Natural killer cell (primary cell): ENCODE results near the gene GRID2. TPM values are rescaled to one million over a fixed set of nuclear protein-coding genes. Genes with fewer than 3 reads are reported as not detected.

Experiments used
- ATAC-seq, 3 donors: fragments of 150-1000 bp in 2 of 3; fragments of 200-7000 bp in 1 of 3; cut with Tn5 transposase; 1 replicate in 1 of 3; 2 replicates in 2 of 3; pipeline ENCODE4 v1.10.0; 2021; ENCODE audit warnings: mild to moderate bottlenecking in 2 of 3, moderate library complexity in 2 of 3
- DNase-seq, 2 donors: peaks; one replicate each; pipeline versions ENCODE4 v3.0.0 to v3.0.0-alpha.2; 2013 to 2021; ENCODE audit warnings: mixed read lengths in 1 of 2
- H3K27ac ChIP-seq: one replicate; pipeline ENCODE4 v1.5.1; 2013; ENCODE audit warnings: mild to moderate bottlenecking, low read length
- H3K27me3 ChIP-seq: one replicate; pipeline ENCODE4 v1.6.1; 2013; ENCODE audit warnings: low read length; ENCODE audit not compliant: control insufficient read depth, insufficient read depth
- H3K36me3 ChIP-seq: one replicate; pipeline ENCODE4 v1.6.1; 2013; ENCODE audit warnings: low read length; ENCODE audit not compliant: control insufficient read depth, insufficient read depth
- H3K4me1 ChIP-seq: one replicate; pipeline ENCODE4 v1.6.1; 2013; ENCODE audit warnings: low read length; ENCODE audit not compliant: control insufficient read depth, insufficient read depth
- H3K4me3 ChIP-seq: one replicate; pipeline ENCODE4 v1.5.1; 2013; ENCODE audit warnings: low read length
- H3K9me3 ChIP-seq: one replicate; pipeline ENCODE4 v1.6.1; 2013; ENCODE audit warnings: low read length; ENCODE audit not compliant: control insufficient read depth, insufficient read depth
- H3K27ac Mint-ChIP-seq, 2 donors: one replicate each; pipeline ENCODE4 v1.8.0; 2022; ENCODE audit warnings: mild to moderate bottlenecking in 2 of 2, mixed read lengths in 2 of 2, moderate library complexity in 1 of 2
- H3K27me3 Mint-ChIP-seq, 2 donors: one replicate each; pipeline ENCODE4 v1.8.0; 2022; ENCODE audit warnings: low read depth in 2 of 2, mixed read lengths in 2 of 2
- H3K36me3 Mint-ChIP-seq: one replicate; pipeline ENCODE4 v1.8.0; 2022; ENCODE audit warnings: mixed read lengths
- H3K4me1 Mint-ChIP-seq, 2 donors: one replicate each; pipeline ENCODE4 v1.8.0; 2022; ENCODE audit warnings: mixed read lengths in 2 of 2
- H3K4me3 Mint-ChIP-seq: one replicate; pipeline ENCODE4 v1.8.0; 2022; ENCODE audit warnings: mild to moderate bottlenecking, moderate library complexity, mixed read lengths
- H3K9me3 Mint-ChIP-seq, 2 donors: one replicate each; pipeline ENCODE4 v1.8.0; 2022; ENCODE audit warnings: mixed read lengths in 2 of 2
- CTCF ChIP-seq: fragments of 200-600 bp; IDR thresholded peaks from one replicate; pipeline ENCODE4 v1.8.0; 2022; ENCODE audit warnings: antibody characterized with exemption
- WGBS: methylation state at CpG from one replicate; pipeline ENCODE4 v1.1.7; 2013; ENCODE audit warnings: missing lambda C conversion rate; ENCODE audit not compliant: insufficient coverage; 5-methylcytosine and 5-hydroxymethylcytosine counted together
- intact Hi-C: fragments of 100-400 bp; cut with micrococcal nuclease; formaldehyde crosslinking; loops from one replicate; pipeline ENCODE4 v1.14.2; 2022
- total RNA-seq, 4 donors: library from RNA; stranded (reverse); fragments of 120-200 nt in 1 of 4; gene quantifications; one replicate each; pipeline versions ENCODE4 v1.2.3 to v1.2.4, GENCODE V29; 2013 to 2022

Gene GRID2
- total RNA-seq, 3 donors from 2014 or later (not counting 1 experiment from before 2014, with no cell fraction given), result not detected

GRCh38 chr4:93092765-93093164 lies 789.0 kb downstream of the GRID2 start:
- H3K9me3 Mint-ChIP-seq, result peaks cover 3 to 10% of the 10 kb centered on the region in 2 donors
- no peaks in the 10 kb centered on the region for H3K27me3 Mint-ChIP-seq
- no peak overlapping the region for H3K27ac ChIP-seq
- no peak overlapping the region for H3K4me3 ChIP-seq
- ATAC-seq (no peak), DNase-seq (no peak)
- intact Hi-C loops, result no loop called here
- H3K4me1 Mint-ChIP-seq, result no peaks in the 10 kb centered on the region
- no peaks in the 10 kb centered on the region for H3K4me1 ChIP-seq
- no peak overlapping the region for H3K27ac Mint-ChIP-seq
- no peaks in the 10 kb centered on the region for H3K27me3 ChIP-seq
- no peaks in the 10 kb centered on the region for H3K9me3 ChIP-seq
- no peaks in the 10 kb centered on the region for H3K36me3 Mint-ChIP-seq
- 95% methylated on average over 2 of the region's 2 CpGs for WGBS
- no peaks in the 10 kb centered on the region for H3K36me3 ChIP-seq
- no peak overlapping the region for H3K4me3 Mint-ChIP-seq
- TF ChIP-seq CTCF, result no peak

- Mint-ChIP-seq H3K4me3 (no peak overlapping the region), H3K27ac (no peak overlapping the region), H3K27me3 (no peaks in the 10 kb centered on the region), H3K9me3 (peaks cover 21 to 26% of the 10 kb centered on the region in 2 donors), H3K36me3 (peaks cover 9% of the 10 kb centered on the region), H3K4me1 (no peaks in the 10 kb centered on the region)
- Histone ChIP-seq H3K4me1 (no peaks in the 10 kb centered on the region), H3K36me3 (no peaks in the 10 kb centered on the region), H3K4me3 (no peak overlapping the region), H3K9me3 (peaks cover 7% of the 10 kb centered on the region), H3K27me3 (no peaks in the 10 kb centered on the region), H3K27ac (no peak overlapping the region)
- intact Hi-C loops, result no loop called here
- ATAC-seq (no peak), DNase-seq (no peak)
- no peak for TF ChIP-seq CTCF
- WGBS, result 88% methylated on average over 6 of the region's 7 CpGs
Observed at GRCh38 chr4:93103042-93103441, 799.3 kb downstream of the GRID2 start.

GRCh38 chr4:93116624-93117023 lies 812.9 kb downstream of the GRID2 start:
- DNase-seq (no peak), ATAC-seq (no peak)
- H3K27me3 Mint-ChIP-seq, result no peaks in the 10 kb centered on the region
- no peaks in the 10 kb centered on the region for H3K4me1 Mint-ChIP-seq
- H3K4me3 ChIP-seq, result no peak overlapping the region
- H3K36me3 ChIP-seq, result no peaks in the 10 kb centered on the region
- WGBS, result 87% methylated on average over 1 of the region's 1 CpG
- no peak for TF ChIP-seq CTCF
- peaks cover 9 to 10% of the 10 kb centered on the region in 2 donors for H3K9me3 Mint-ChIP-seq
- H3K27me3 ChIP-seq, result no peaks in the 10 kb centered on the region
- no peak overlapping the region for H3K27ac ChIP-seq
- no peaks in the 10 kb centered on the region for H3K36me3 Mint-ChIP-seq
- no peaks in the 10 kb centered on the region for H3K4me1 ChIP-seq
- H3K27ac Mint-ChIP-seq, result no peak overlapping the region
- H3K9me3 ChIP-seq, result no peaks in the 10 kb centered on the region
- intact Hi-C loops, result no loop called here
- no peak overlapping the region for H3K4me3 Mint-ChIP-seq

GRCh38 chr4:93127489-93127888 lies 823.7 kb downstream of the GRID2 start:
- H3K4me3 Mint-ChIP-seq, result no peak overlapping the region
- no peaks in the 10 kb centered on the region for H3K36me3 Mint-ChIP-seq
- TF ChIP-seq CTCF, result no peak
- Histone ChIP-seq H3K4me1 (no peaks in the 10 kb centered on the region), H3K4me3 (no peak overlapping the region), H3K9me3 (peaks cover 10% of the 10 kb centered on the region), H3K27ac (no peak overlapping the region), H3K36me3 (no peaks in the 10 kb centered on the region), H3K27me3 (no peaks in the 10 kb centered on the region)
- H3K9me3 Mint-ChIP-seq, result peaks cover 4 to 8% of the 10 kb centered on the region in 2 donors
- H3K27ac Mint-ChIP-seq, result no peak overlapping the region
- intact Hi-C loops, result no loop called here
- no peak for DNase-seq
- no peak for ATAC-seq
- WGBS, result 85% methylated on average over 1 of the region's 2 CpGs
- H3K27me3 Mint-ChIP-seq, result no peaks in the 10 kb centered on the region
- no peaks in the 10 kb centered on the region for H3K4me1 Mint-ChIP-seq
